SU-DHL-6 (cell line): ENCODE data around the gene PLXNA2.

ENCODE experiments used
- H2AFZ ChIP-seq: fragments of 200-600 bp; sonication (generic); 2 replicates; pipeline ENCODE4 v1.6.1; 2014; ENCODE audit warnings: low read depth, mild to moderate bottlenecking, moderate library complexity, mixed read lengths, antibody characterized with exemption, low read length; ENCODE audit not compliant: severe bottlenecking
- H3F3A ChIP-seq: fragments of 200-600 bp; shearing (Covaris generic); 2 replicates; pipeline ENCODE4 v1.6.0; 2016; ENCODE audit warnings: antibody characterized with exemption, mild to moderate bottlenecking; ENCODE audit not compliant: insufficient read depth
- H3K27ac ChIP-seq: fragments of 200-600 bp; sonication (generic); 2 replicates; pipeline ENCODE4 v1.5.1; 2016; ENCODE audit warnings: low read depth, mild to moderate bottlenecking, low read length, moderate library complexity, mixed read lengths
- H3K27me3 ChIP-seq: fragments of 200-600 bp; sonication (generic), shearing (Covaris generic); 2 replicates; pipeline ENCODE4 v1.6.0; 2014; ENCODE audit warnings: mild to moderate bottlenecking, low read length
- H3K36me3 ChIP-seq: fragments of 200-600 bp; sonication (generic); 2 replicates; pipeline ENCODE4 v1.6.1; 2014; ENCODE audit warnings: mild to moderate bottlenecking, low read length, mixed read lengths
- H3K4me2 ChIP-seq: fragments of 300-600, 200-600 bp; shearing (Covaris generic), sonication (generic); 2 replicates; pipeline ENCODE4 v1.6.0; 2014; ENCODE audit warnings: low read length, low read depth, mild to moderate bottlenecking; ENCODE audit not compliant: poor library complexity, severe bottlenecking
- H3K4me3 ChIP-seq: fragments of 200-600 bp; sonication (generic); 2 replicates; pipeline ENCODE4 v1.5.1; 2014; ENCODE audit warnings: antibody characterized with exemption, low read length, mild to moderate bottlenecking, mixed read lengths; ENCODE audit not compliant: insufficient read depth, poor library complexity, severe bottlenecking
- H3K79me2 ChIP-seq: fragments of 200-600 bp; sonication (generic); 2 replicates; pipeline ENCODE4 v1.6.1; 2014; ENCODE audit warnings: mild to moderate bottlenecking, low read length, moderate library complexity; ENCODE audit not compliant: insufficient read depth
- H3K9ac ChIP-seq: fragments of 200-600 bp; sonication (generic); 2 replicates; pipeline ENCODE4 v1.7.0; 2014; ENCODE audit warnings: mild to moderate bottlenecking, low read length
- H3K9me2 ChIP-seq: fragments of 200-600 bp; sonication (generic); replicated peaks from 2 replicates; pipeline ENCODE4 v1.6.1; 2014; ENCODE audit warnings: low read length; ENCODE audit not compliant: insufficient read depth
- H3K9me3 ChIP-seq: fragments of 200-600 bp; sonication (generic); 2 replicates; pipeline ENCODE4 v1.6.1; 2014; ENCODE audit warnings: low read length, mixed read lengths; ENCODE audit not compliant: insufficient read depth
- H4K20me1 ChIP-seq: fragments of 200-600 bp; sonication (generic); 2 replicates; pipeline ENCODE4 v1.6.1; 2014; ENCODE audit warnings: low read depth, mild to moderate bottlenecking, antibody characterized with exemption, low read length, moderate library complexity, mixed read lengths
- CTCF ChIP-seq: fragments of 200-600 bp; sonication (generic); IDR thresholded peaks from one replicate; pipeline ENCODE4 v1.5.1; 2017; ENCODE audit warnings: antibody characterized with exemption, mild to moderate bottlenecking, low read length, moderate library complexity; ENCODE audit not compliant: insufficient read depth, poor library complexity, severe bottlenecking
- EZH2phosphoT487 ChIP-seq: fragments of 200-600 bp; sonication (generic), shearing (Covaris generic); conservative IDR thresholded peaks from 2 replicates; pipeline ENCODE4 v1.6.1; 2018; ENCODE audit warnings: mild to moderate bottlenecking, antibody characterized with exemption, low read length, moderate library complexity, mixed read lengths

The PLXNA2 gene

GRCh38 chr1:208135354-208135753 is 108.8 kb downstream of the PLXNA2 start:
- no peaks in the 10 kb centered on the region for H3F3A ChIP-seq
- H3K27me3 ChIP-seq: no peaks in the 10 kb centered on the region
- no peak overlapping the region for H3K9ac ChIP-seq
- H3K4me2 ChIP-seq: no peak overlapping the region
- H3K9me3 ChIP-seq: no peaks in the 10 kb centered on the region
- no peak overlapping the region for H2AFZ ChIP-seq
- H3K9me2 ChIP-seq: no peaks in the 10 kb centered on the region
- TF ChIP-seq EZH2phosphoT487 (no peak), CTCF (no peak)
- H3K27ac ChIP-seq: no peak overlapping the region
- no peaks in the 10 kb centered on the region for H4K20me1 ChIP-seq
- H3K4me3 ChIP-seq: no peak overlapping the region
- H3K79me2 ChIP-seq: no peaks in the 10 kb centered on the region
- H3K36me3 ChIP-seq: no peaks in the 10 kb centered on the region

DNA sequence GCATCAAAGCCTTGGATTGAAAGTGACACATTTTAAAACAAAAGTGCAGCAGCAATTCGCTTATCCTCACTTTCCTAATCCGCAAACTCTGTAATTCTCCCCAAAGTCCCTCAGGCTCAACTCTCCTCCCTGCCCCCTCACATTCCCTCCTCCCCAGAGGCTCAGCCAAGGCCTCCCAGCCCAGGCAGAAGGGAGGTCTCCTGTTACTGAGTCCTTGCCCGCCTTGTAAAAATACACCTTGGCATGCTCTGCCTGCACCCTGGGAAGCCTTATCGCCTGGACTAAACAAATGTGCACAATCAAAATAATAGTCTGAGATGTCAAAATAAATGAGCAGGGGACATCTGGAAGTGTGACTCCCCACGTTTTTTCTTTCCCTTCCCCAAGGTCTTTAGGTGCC is 109.7 kb downstream of the PLXNA2 start:
- no peak for TF ChIP-seq CTCF
- no peak for TF ChIP-seq EZH2phosphoT487
- Histone ChIP-seq H3K27ac (no peak overlapping the region), H3K9me2 (no peaks in the 10 kb centered on the region), H3K4me3 (no peak overlapping the region), H3K9me3 (no peaks in the 10 kb centered on the region), H3K4me2 (no peak overlapping the region), H2AFZ (no peak overlapping the region), H3K36me3 (no peaks in the 10 kb centered on the region), H3K79me2 (no peaks in the 10 kb centered on the region), H3K9ac (no peak overlapping the region), H3F3A (no peaks in the 10 kb centered on the region), H4K20me1 (no peaks in the 10 kb centered on the region), H3K27me3 (no peaks in the 10 kb centered on the region)

- H3K4me2 ChIP-seq: no peak overlapping the region
- no peaks in the 10 kb centered on the region for H4K20me1 ChIP-seq
- no peak overlapping the region for H3K27ac ChIP-seq
- no peaks in the 10 kb centered on the region for H3K9me2 ChIP-seq
- H3K27me3 ChIP-seq: no peaks in the 10 kb centered on the region
- no peak overlapping the region for H2AFZ ChIP-seq
- no peak overlapping the region for H3K9ac ChIP-seq
- no peaks in the 10 kb centered on the region for H3F3A ChIP-seq
- TF ChIP-seq EZH2phosphoT487 (no peak), CTCF (no peak)
- no peak overlapping the region for H3K4me3 ChIP-seq
- H3K9me3 ChIP-seq: no peaks in the 10 kb centered on the region
- no peaks in the 10 kb centered on the region for H3K79me2 ChIP-seq
- no peaks in the 10 kb centered on the region for H3K36me3 ChIP-seq
These were observed 110.8 kb downstream of the PLXNA2 start for GRCh38 chr1:208133355-208133754.

- H3K9me3 ChIP-seq: no peaks in the 10 kb centered on the region
- H3K27me3 ChIP-seq: no peaks in the 10 kb centered on the region
- H3K79me2 ChIP-seq: no peaks in the 10 kb centered on the region
- H4K20me1 ChIP-seq: no peaks in the 10 kb centered on the region
- no peak overlapping the region for H3K9ac ChIP-seq
- peak overlapping the region; percentile 12 for H2AFZ ChIP-seq
- no peaks in the 10 kb centered on the region for H3K9me2 ChIP-seq
- H3K4me3 ChIP-seq: no peak overlapping the region
- H3K27ac ChIP-seq: no peak overlapping the region
- no peaks in the 10 kb centered on the region for H3K36me3 ChIP-seq
- TF ChIP-seq CTCF (peak; percentile 89), EZH2phosphoT487 (no peak)
- H3K4me2 ChIP-seq: no peak overlapping the region
- no peaks in the 10 kb centered on the region for H3F3A ChIP-seq
These were observed 111.8 kb downstream of the PLXNA2 start for GRCh38 chr1:208132287-208132882.
